SJCRH30 (cell line): ENCODE measurements around the gene SIRT6. TPM values are rescaled to one million over a fixed set of nuclear protein-coding genes. Genes with fewer than 3 reads are reported as not detected.
"Not testable (repeated sequence)": the region's sequence is repeated elsewhere in the genome, so short reads cannot be mapped to it uniquely, and the experiment has no call there.

Experiments used
- DNase-seq, 2 experiments: peaks; one replicate each; pipeline ENCODE4 v3.0.0-alpha.2; 2015 to 2020
- H3K27ac ChIP-seq: fragments of 250-450 bp; sonication (Bioruptor Pico); 2 replicates; pipeline ENCODE4 v1.5.1; 2020; ENCODE audit warnings: mild to moderate bottlenecking, moderate library complexity
- H3K27me3 ChIP-seq: fragments of 250-450 bp; sonication (Bioruptor Pico); 2 replicates; pipeline ENCODE4 v1.5.1; 2020; ENCODE audit warnings: mild to moderate bottlenecking, moderate library complexity
- H3K36me3 ChIP-seq: fragments of 250-450 bp; sonication (Bioruptor Pico); 2 replicates; pipeline ENCODE4 v1.5.1; 2020; ENCODE audit warnings: mild to moderate bottlenecking, moderate library complexity
- H3K4me1 ChIP-seq: fragments of 250-450 bp; sonication (Bioruptor Pico); 2 replicates; pipeline ENCODE4 v1.5.1; 2020; ENCODE audit warnings: mild to moderate bottlenecking, moderate library complexity
- H3K4me3 ChIP-seq: fragments of 250-450 bp; sonication (Bioruptor Pico); 2 replicates; pipeline ENCODE4 v1.5.1; 2020; ENCODE audit warnings: mild to moderate bottlenecking, moderate library complexity
- H3K9me3 ChIP-seq: fragments of 250-450 bp; sonication (Bioruptor Pico); replicated peaks from 2 replicates; pipeline ENCODE4 v1.5.1; 2020; ENCODE audit warnings: mild to moderate bottlenecking, moderate library complexity
- total RNA-seq: library from RNA; depleted of rRNA; stranded (reverse); fragments of >200 nt; shearing (Covaris generic); gene quantifications from 2 replicates; pipeline ENCODE4 v1.2.3, GENCODE V29; 2014; rRNA removed

SIRT6 gene
- total RNA-seq, result 11.3 and 14.0 TPM in 2 replicates

- Histone ChIP-seq H3K4me3 (peak within 1 kb of the TSS; percentile 95), H3K27me3 (no peaks in the 10 kb centered on the region), H3K9me3 (no peaks in the 10 kb centered on the region), H3K36me3 (no peaks in the 10 kb centered on the region), H3K27ac (peak within 1 kb of the TSS; percentile 49), H3K4me1 (no peaks in the 10 kb centered on the region)
- DNase-seq, result peak; percentile 93
Measured at GRCh38 chr19:4182084-4182810, at the start of gene SIRT6, which contains the start of gene ANKRD24. TSS of gene SIRT6 (minus strand) at chr19:4182563. CDS start at chr19:4182539, 24 bp downstream. TSS of gene ANKRD24 (plus strand) at chr19:4182689. CDS start at chr19:4186426, 3,737 bp downstream.

DNA sequence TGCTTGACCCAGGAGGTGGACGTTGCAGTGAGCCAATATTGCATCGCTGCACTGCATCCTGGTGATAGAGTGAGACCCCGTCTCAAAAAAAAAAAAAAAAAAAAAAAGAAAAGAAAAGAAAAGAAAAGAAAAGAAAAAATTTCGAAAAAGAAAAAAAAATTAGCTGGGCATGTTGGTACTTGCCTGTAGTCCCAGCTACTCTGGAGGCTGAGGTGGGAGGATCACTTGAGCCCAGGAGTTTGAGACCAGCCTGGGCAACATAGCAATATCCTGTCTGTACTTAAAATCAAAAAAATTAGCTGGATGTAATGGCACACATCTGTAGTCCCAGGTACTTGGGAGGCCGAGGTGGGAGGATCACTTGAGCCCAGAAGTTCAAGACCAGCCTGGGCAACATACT, 49.8 kb upstream of the SIRT6 start:
- H3K4me1 ChIP-seq, H3K27ac ChIP-seq, H3K27me3 ChIP-seq, H3K4me3 ChIP-seq, H3K9me3 ChIP-seq, DNase-seq, H3K36me3 ChIP-seq: not testable (repeated sequence)

DNA sequence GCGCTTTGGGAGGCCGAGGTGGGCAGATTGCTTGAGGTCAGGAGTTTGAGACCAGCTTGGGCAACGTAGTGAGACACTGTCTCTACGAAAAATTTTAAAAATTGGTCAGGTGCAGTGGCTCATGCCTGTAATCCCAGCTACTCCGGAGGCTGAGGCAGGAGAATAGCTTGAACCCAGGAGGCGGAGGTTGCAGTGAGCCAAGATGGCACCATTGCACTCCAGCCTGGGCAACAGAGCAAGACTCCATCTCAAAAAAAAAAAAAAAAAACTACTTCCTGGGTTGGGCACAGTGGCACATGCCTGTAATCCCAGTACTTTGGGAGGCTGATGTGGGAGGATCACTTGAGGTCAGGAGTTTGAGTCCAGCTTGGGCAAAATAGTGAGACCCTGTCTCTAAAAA, 49.2 kb upstream of the SIRT6 start:
- not testable (repeated sequence) for H3K27me3 ChIP-seq, H3K4me3 ChIP-seq, H3K9me3 ChIP-seq, DNase-seq, H3K36me3 ChIP-seq, H3K27ac ChIP-seq, H3K4me1 ChIP-seq

DNA sequence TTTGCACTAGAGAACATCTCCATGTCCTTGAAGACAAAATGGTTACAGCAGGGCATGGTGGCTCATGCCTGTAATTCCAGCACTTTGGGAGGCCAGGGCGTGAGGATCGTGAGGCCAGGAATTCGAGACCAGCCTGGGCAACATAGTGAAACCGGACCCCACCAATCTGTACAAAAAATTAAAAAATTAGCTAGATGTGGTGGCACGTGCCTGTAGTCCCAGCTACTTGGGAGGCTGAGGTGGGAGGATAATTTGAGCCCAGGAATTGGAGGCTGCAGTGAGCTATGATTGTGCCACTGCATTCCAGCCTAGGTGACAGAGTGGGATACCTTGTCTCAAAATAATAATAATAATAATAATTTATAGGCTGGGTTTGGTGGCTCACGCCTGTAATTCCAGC, 47.9 kb upstream of the SIRT6 start:
- H3K4me1 ChIP-seq, DNase-seq, H3K36me3 ChIP-seq, H3K9me3 ChIP-seq, H3K27me3 ChIP-seq, H3K4me3 ChIP-seq, H3K27ac ChIP-seq: not testable (repeated sequence)

DNA sequence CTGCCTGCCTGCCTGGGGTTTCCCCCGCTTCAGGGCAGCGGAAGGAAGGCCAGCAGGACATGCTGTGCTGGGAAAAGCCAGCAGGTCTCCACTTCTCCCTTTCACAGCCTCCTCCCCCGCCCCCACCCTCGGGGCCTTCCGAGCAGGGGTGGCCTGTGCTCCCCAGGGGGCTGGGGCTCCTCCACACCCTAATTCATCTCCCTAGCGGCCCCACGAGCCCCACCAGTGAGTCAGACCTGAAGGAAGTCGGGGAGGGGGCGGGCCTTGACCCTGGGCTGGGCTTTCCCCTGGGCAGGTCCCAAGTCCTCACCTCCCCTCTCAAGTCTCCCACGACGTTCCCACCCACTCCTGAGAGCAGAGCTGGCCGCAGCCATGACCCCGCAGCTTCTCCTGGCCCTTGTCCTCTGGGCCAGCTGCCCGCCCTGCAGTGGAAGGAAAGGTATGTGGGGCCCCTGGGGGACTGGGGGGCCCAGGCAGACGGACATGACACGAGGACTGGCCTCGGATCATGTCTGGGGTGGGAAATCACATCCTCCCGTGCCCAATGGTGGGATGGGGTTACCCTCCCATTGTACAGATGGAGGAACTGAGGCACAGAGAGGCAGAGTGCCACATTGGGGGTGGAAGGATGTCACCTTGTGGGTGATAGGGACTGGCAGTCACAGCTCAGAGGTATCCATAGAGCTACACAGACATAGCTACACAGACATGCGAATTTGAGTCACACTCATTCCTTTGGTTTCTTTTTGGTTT, 47.0 kb upstream of the SIRT6 start, which contains the start of gene EBI3:
TSS of gene EBI3 (plus strand) at position 345 of the 753 bp plus-strand sequence. CDS start at position 373, 28 bp downstream.
- Histone ChIP-seq H3K4me3 (no peak within 1 kb of the TSS), H3K4me1 (peaks cover 9% of the 10 kb centered on the region; the same call in 1 of the 2 replicates), H3K36me3 (no peaks in the 10 kb centered on the region), H3K9me3 (no peaks in the 10 kb centered on the region), H3K27ac (no peak within 1 kb of the TSS), H3K27me3 (no peaks in the 10 kb centered on the region)
- DNase-seq, result peak; percentile 37 to 56

- no peaks in the 10 kb centered on the region for H3K27me3 ChIP-seq
- no peak overlapping the region for H3K4me3 ChIP-seq
- H3K4me1 ChIP-seq, result peaks cover 9% of the 10 kb centered on the region; the same call in 1 of the 2 replicates
- no peaks in the 10 kb centered on the region for H3K36me3 ChIP-seq
- H3K9me3 ChIP-seq, result no peaks in the 10 kb centered on the region
- no peak for DNase-seq
- no peak overlapping the region for H3K27ac ChIP-seq
Measured at GRCh38 chr19:4228765-4229178, 46.4 kb upstream of the SIRT6 start.

DNA sequence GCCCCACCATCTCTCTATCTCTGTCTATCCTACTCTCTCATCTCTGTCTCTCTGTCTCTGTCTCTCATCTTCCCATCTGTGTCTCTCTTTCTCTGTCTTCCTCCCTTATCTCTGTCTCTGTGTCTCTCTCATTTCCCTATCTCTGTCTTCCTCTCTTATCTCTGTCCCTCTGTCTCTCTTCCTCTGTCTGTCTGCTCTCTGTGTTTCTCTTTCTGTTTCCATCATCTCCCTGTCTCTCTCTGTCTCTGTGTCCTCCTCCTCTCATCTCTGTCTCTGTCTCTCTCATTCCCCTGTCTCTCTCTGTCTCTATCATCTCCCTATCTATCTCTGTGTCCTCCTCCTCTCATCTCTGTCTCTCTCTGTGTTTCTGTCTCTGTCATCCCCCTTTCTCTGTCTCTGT, 45.4 kb upstream of the SIRT6 start:
- H3K27ac ChIP-seq, result no peak overlapping the region
- no peaks in the 10 kb centered on the region for H3K9me3 ChIP-seq
- H3K36me3 ChIP-seq, result no peaks in the 10 kb centered on the region
- H3K4me3 ChIP-seq, result no peak overlapping the region
- no peak for DNase-seq
- peaks cover 9% of the 10 kb centered on the region; the same call in 1 of the 2 replicates for H3K4me1 ChIP-seq
- no peaks in the 10 kb centered on the region for H3K27me3 ChIP-seq

DNA sequence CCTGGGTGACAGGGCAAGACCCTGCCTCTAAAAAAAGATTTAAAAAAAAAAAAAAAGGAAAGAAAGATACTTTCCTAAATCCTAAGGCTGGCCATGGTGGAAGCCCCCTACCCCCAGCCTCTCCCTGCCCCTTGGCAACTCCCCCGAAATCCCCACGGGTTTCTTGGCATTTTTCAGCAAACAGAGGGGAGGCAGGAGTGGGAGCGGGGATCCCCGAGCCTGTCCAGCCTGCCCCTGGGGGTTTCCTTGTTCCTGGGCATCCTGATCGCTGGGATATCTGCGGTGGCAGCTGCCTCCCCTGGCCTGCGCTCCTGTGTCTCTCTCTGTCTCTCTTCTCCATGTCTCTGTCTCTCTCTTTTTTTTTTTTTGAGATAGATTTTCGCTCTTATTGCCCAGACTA, 43.5 kb upstream of the SIRT6 start:
- H3K27me3 ChIP-seq, result no peaks in the 10 kb centered on the region
- H3K36me3 ChIP-seq, result no peaks in the 10 kb centered on the region
- no peak for DNase-seq
- no peaks in the 10 kb centered on the region for H3K9me3 ChIP-seq
- no peak overlapping the region for H3K4me3 ChIP-seq
- H3K4me1 ChIP-seq, result peaks cover 9% of the 10 kb centered on the region; the same call in 1 of the 2 replicates
- no peak overlapping the region for H3K27ac ChIP-seq

DNA sequence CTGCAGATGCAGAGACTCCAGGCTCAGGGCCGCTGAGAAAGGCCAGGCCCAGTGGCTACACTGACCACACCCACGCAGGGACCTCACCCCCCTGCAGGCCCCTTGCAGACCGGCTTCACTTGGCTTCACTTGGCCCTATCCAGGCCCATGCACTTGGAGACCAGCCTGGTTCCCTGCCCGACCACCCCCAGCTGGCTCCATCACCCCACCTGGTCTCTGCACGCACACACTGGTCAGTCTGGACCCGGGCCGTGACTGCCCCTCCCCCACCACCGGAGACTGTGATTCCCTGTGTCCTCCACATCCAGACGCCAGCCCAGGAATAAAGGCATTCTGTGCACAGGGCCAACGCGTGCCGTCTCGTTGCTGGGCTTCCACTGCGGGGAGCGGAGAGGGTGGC, 42.1 kb upstream of the SIRT6 start:
- H3K9me3 ChIP-seq, result no peaks in the 10 kb centered on the region
- H3K27ac ChIP-seq, result no peak overlapping the region
- no peaks in the 10 kb centered on the region for H3K36me3 ChIP-seq
- no peak overlapping the region for H3K4me3 ChIP-seq
- DNase-seq, result no peak
- H3K27me3 ChIP-seq, result no peaks in the 10 kb centered on the region
- peaks cover 8% of the 10 kb centered on the region; the same call in 1 of the 2 replicates for H3K4me1 ChIP-seq

- Histone ChIP-seq H3K27me3 (no peaks in the 10 kb centered on the region), H3K9me3 (no peaks in the 10 kb centered on the region), H3K4me1 (no peaks in the 10 kb centered on the region), H3K36me3 (no peaks in the 10 kb centered on the region), H3K4me3 (no peak overlapping the region), H3K27ac (no peak overlapping the region)
- no peak for DNase-seq
Measured at GRCh38 chr19:4220188-4220587, 37.8 kb upstream of the SIRT6 start.

GRCh38 chr19:4218523-4218922, 36.2 kb upstream of the SIRT6 start:
- not testable (repeated sequence) for H3K27ac ChIP-seq, H3K27me3 ChIP-seq, DNase-seq, H3K4me1 ChIP-seq, H3K4me3 ChIP-seq, H3K36me3 ChIP-seq, H3K9me3 ChIP-seq

GRCh38 chr19:4217429-4218264, 35.3 kb upstream of the SIRT6 start:
- H3K27me3 ChIP-seq, result no peaks in the 10 kb centered on the region
- H3K36me3 ChIP-seq, result no peaks in the 10 kb centered on the region
- DNase-seq, result no peak
- no peak overlapping the region for H3K27ac ChIP-seq
- H3K4me3 ChIP-seq, result no peak overlapping the region
- no peaks in the 10 kb centered on the region for H3K4me1 ChIP-seq
- H3K9me3 ChIP-seq, result no peaks in the 10 kb centered on the region

DNA sequence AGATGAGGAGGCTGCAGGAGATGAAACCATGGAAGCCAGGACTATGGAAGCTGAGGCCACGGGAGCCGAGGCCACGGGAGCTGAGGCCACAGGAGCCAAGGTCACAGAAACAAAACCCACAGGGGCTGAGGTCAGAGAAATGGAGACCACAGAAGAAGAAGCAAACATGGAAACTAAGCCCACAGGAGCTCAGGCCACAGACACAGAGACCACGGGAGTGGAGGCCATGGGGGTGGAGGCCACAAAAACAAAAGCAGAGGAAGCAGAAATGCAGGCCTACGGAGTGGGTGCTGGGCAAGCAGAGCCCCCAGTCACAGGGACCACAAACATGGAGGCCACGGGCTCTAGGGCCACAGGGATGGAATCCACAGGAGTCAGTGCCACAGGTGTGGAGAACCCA, 34.5 kb upstream of the SIRT6 start:
- Histone ChIP-seq H3K4me1 (no peaks in the 10 kb centered on the region), H3K4me3 (no peak overlapping the region), H3K9me3 (no peaks in the 10 kb centered on the region), H3K27ac (no peak overlapping the region), H3K27me3 (no peaks in the 10 kb centered on the region), H3K36me3 (no peaks in the 10 kb centered on the region)
- no peak for DNase-seq

DNA sequence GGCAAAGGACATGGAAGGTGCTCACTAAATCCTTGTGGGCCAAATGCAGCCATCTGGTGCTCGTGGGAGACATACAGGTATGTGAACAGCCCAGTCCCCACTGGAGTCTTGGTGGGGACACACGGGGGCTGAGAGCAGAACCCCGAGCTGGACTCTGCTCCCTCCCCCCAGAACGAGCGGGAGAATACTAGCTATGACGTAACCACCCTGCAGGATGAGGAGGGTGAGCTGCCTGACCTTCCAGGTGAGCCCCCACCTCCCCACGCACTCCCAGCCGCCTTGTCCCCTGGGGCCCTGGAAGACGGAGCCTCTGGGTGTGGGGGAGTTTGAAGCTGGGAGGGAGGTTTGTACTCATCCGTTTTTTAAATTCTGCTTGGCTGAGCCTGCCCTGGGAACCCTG, 33.4 kb upstream of the SIRT6 start:
- no peaks in the 10 kb centered on the region for H3K4me1 ChIP-seq
- no peaks in the 10 kb centered on the region for H3K36me3 ChIP-seq
- no peaks in the 10 kb centered on the region for H3K27me3 ChIP-seq
- no peak for DNase-seq
- H3K4me3 ChIP-seq, result no peak overlapping the region
- H3K9me3 ChIP-seq, result no peaks in the 10 kb centered on the region
- no peak overlapping the region for H3K27ac ChIP-seq

DNA sequence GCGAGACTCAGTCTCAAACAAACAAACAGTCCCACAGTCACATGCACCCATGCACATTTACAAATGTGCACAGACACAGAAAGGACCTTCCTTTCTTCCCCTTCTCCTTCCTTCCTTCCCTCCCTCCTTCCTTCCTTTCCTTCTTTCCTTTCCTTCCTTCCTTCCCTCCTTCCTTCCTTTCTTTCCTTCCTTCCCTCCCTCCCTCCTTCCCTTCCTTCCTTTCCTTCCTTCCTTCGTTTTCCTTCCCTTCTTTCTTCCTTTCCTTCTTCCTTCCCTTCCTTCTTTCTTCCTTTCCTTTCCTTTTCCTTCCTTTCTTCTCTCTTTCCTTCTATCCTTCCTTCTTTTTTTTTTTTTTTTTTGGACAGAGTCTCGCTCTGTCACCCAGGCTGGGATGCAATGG, 30.8 kb upstream of the SIRT6 start:
- H3K4me3 ChIP-seq, result no peak overlapping the region
- no peaks in the 10 kb centered on the region for H3K9me3 ChIP-seq
- no peaks in the 10 kb centered on the region for H3K36me3 ChIP-seq
- H3K4me1 ChIP-seq, result no peaks in the 10 kb centered on the region
- no peaks in the 10 kb centered on the region for H3K27me3 ChIP-seq
- H3K27ac ChIP-seq, result no peak overlapping the region
- DNase-seq, result no peak
